ENCODE results near the gene TTBK2. TPM values are rescaled to one million over a fixed set of nuclear protein-coding genes. Genes with fewer than 3 reads are reported as not detected.

The TTBK2 gene
- total RNA-seq, 1 experiment from 2014 or later: 10.6 TPM

GRCh38 chr15:42919799-42920518 is 619 bp downstream of the TTBK2 start:
- no peaks in the 10 kb centered on the region for H3K36me3 Mint-ChIP-seq (ENCODE audit: insufficient read depth in 1 of 3, low read depth in 3 of 3)
- peak overlapping the region; percentile 93 to 95 for H3K4me3 Mint-ChIP-seq
- Histone ChIP-seq H4K91ac (ENCODE audit: insufficient read length, low read depth, low read length) (no peak overlapping the region), H3K4me1 (ENCODE audit: insufficient read depth, low read length) (no peaks in the 10 kb centered on the region), H2BK5ac (ENCODE audit: insufficient read length, low read length) (no peak overlapping the region), H4K8ac (replicated peaks; ENCODE audit: insufficient read length, low read depth, low read length) (no peak overlapping the region), H2BK15ac (ENCODE audit: low read depth, low read length) (no peak overlapping the region), H3K4me2 (ENCODE audit: insufficient read depth, insufficient read length, low read length) (peak overlapping the region; percentile 86), H3K9me3 (ENCODE audit: control insufficient read depth, low read depth, low read length) (no peaks in the 10 kb centered on the region), H3T11ph (ENCODE audit: low read length) (no peak overlapping the region), H2BK20ac (ENCODE audit: low read depth, low read length, poor library complexity, severe bottlenecking) (no peak overlapping the region), H4K20me1 (ENCODE audit: control insufficient read depth, insufficient read depth, insufficient read length) (no peaks in the 10 kb centered on the region), H3K27ac (ENCODE audit: insufficient read length, low read depth, low read length) (no peak overlapping the region), H2BK120ac (ENCODE audit: low read depth, low read length, poor library complexity, severe bottlenecking) (no peak overlapping the region), H2AFZ (ENCODE audit: low read length) (no peak overlapping the region), H3K9ac (ENCODE audit: extremely low read depth, insufficient read length, low read length) (peak overlapping the region; percentile 57), H3K79me2 (ENCODE audit: insufficient read depth, low read length) (no peaks in the 10 kb centered on the region; the same call in 1 of the 2 replicates), H3K18ac (ENCODE audit: insufficient read length, low read depth, low read length) (no peak overlapping the region), H3K14ac (ENCODE audit: insufficient read depth, low read length) (no peak overlapping the region), H3K79me1 (ENCODE audit: insufficient read depth, low read depth, low read length, poor library complexity, severe bottlenecking) (peaks cover 3% of the 10 kb centered on the region), H2BK12ac (ENCODE audit: insufficient read length, low read depth, low read length) (no peak overlapping the region), H4K5ac (ENCODE audit: insufficient read length, low read depth, low read length) (no peak overlapping the region), H3K4ac (ENCODE audit: low read depth, low read length) (no peak overlapping the region), H3K23ac (ENCODE audit: insufficient read length, low read depth, low read length) (no peak overlapping the region), H3K56ac (ENCODE audit: insufficient read length, low read depth, low read length) (no peak overlapping the region), H3K23me2 (ENCODE audit: insufficient read length, low read depth, low read length, poor library complexity, severe bottlenecking) (peaks cover 4% of the 10 kb centered on the region), H3K27me3 (ENCODE audit: insufficient read depth, low read length) (no peaks in the 10 kb centered on the region), H2AK5ac (ENCODE audit: insufficient read length, low read length) (no peak overlapping the region)
- peaks cover 14 to 19% of the 10 kb centered on the region in 2 experiments for H3K4me1 Mint-ChIP-seq
- DNase-seq: peak; percentile 32
- H3K27ac Mint-ChIP-seq: peak overlapping the region in 2 of 3 experiments; percentile 72 to 90; a peak in 6 of 7 replicates
- no peaks in the 10 kb centered on the region for H3K9me3 Mint-ChIP-seq
- TF ChIP-seq, protein P1, sequence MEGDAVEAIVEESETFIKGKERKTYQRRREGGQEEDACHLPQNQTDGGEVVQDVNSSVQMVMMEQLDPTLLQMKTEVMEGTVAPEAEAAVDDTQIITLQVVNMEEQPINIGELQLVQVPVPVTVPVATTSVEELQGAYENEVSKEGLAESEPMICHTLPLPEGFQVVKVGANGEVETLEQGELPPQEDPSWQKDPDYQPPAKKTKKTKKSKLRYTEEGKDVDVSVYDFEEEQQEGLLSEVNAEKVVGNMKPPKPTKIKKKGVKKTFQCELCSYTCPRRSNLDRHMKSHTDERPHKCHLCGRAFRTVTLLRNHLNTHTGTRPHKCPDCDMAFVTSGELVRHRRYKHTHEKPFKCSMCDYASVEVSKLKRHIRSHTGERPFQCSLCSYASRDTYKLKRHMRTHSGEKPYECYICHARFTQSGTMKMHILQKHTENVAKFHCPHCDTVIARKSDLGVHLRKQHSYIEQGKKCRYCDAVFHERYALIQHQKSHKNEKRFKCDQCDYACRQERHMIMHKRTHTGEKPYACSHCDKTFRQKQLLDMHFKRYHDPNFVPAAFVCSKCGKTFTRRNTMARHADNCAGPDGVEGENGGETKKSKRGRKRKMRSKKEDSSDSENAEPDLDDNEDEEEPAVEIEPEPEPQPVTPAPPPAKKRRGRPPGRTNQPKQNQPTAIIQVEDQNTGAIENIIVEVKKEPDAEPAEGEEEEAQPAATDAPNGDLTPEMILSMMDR (conservative IDR thresholded peaks at IDR 0.05): no peak
- peaks cover 12% of the 10 kb centered on the region for H3K27me3 Mint-ChIP-seq (ENCODE audit: low read depth)
- WGBS (ENCODE audit: extremely low coverage, insufficient read length, low lambda C conversion rate): no CpG with 5 or more reads among the region's 40 CpGs

Measured in H9 (cell line).